Measurements from ENCODE around the gene CD9. TPM values are rescaled to one million over a fixed set of nuclear protein-coding genes. Genes with fewer than 3 reads are reported as not detected.

Gene CD9
- total and polyA plus RNA-seq, 4 donors: 240 to 425 (median 379) TPM

- WGBS, 2 donors: 93 to 95% methylated on average over 13 of the region's 13 CpGs
- Histone ChIP-seq H3K36me3 (ENCODE audit: control insufficient read depth in 4 of 4, insufficient read depth in 4 of 4, low read length in 4 of 4) (no peaks in the 10 kb centered on the region), H3K4me3 (no peak overlapping the region), H3K9ac (ENCODE audit: insufficient read depth in 1 of 2, low read length in 2 of 2) (no peak overlapping the region), H3K4me1 (ENCODE audit: control insufficient read depth in 5 of 5, insufficient read depth in 5 of 5, low read length in 5 of 5) (peaks cover 0 to 12% (median 5%) of the 10 kb centered on the region in 5 donors), H3K9me3 (ENCODE audit: control insufficient read depth in 4 of 4, insufficient read depth in 3 of 4, low read length in 3 of 4) (peaks cover 0 to 2% (median 0%) of the 10 kb centered on the region in 4 donors), H3K27ac (ENCODE audit: low read depth in 1 of 2, low read length in 1 of 2) (no peak overlapping the region), H3K27me3 (ENCODE audit: control insufficient read depth in 3 of 3, insufficient read depth in 3 of 3, low read length in 2 of 3) (no peaks in the 10 kb centered on the region)
- ATAC-seq (ENCODE audit: insufficient read depth, low FRiP score) (no peak), DNase-seq (no peak)
- TF ChIP-seq CTCF (IDR thresholded peaks at IDR 0.05; ENCODE audit: control extremely low read depth, extremely low read depth): no peak
These were observed 81.0 kb downstream of the CD9 start for GRCh38 chr12:6281081-6281809.

- Histone ChIP-seq H3K36me3 (ENCODE audit: control insufficient read depth in 4 of 4, insufficient read depth in 4 of 4, low read length in 4 of 4) (no peaks in the 10 kb centered on the region), H3K9ac (ENCODE audit: insufficient read depth in 1 of 2, low read length in 2 of 2) (no peak overlapping the region), H3K4me3 (no peak overlapping the region), H3K9me3 (ENCODE audit: control insufficient read depth in 4 of 4, insufficient read depth in 3 of 4, low read length in 3 of 4) (peaks cover 0 to 2% (median 0%) of the 10 kb centered on the region in 4 donors), H3K4me1 (ENCODE audit: control insufficient read depth in 5 of 5, insufficient read depth in 5 of 5, low read length in 5 of 5) (peaks cover 0 to 12% (median 5%) of the 10 kb centered on the region in 5 donors), H3K27me3 (ENCODE audit: control insufficient read depth in 3 of 3, insufficient read depth in 3 of 3, low read length in 2 of 3) (no peaks in the 10 kb centered on the region), H3K27ac (ENCODE audit: low read depth in 1 of 2, low read length in 1 of 2) (no peak overlapping the region)
- DNase-seq (no peak), ATAC-seq (ENCODE audit: insufficient read depth, low FRiP score) (no peak)
- 93 to 95% methylated on average over 4 of the region's 4 CpGs for WGBS, 2 donors
- no peak for TF ChIP-seq CTCF (IDR thresholded peaks at IDR 0.05; ENCODE audit: control extremely low read depth, extremely low read depth)
These were observed 82.2 kb downstream of the CD9 start for GRCh38 chr12:6282453-6282840.

GRCh38 chr12:6284273-6284672 lies 84.1 kb downstream of the CD9 start:
- WGBS, 2 donors: 89 to 90% methylated on average over 12 of the region's 12 CpGs
- Histone ChIP-seq H3K36me3 (ENCODE audit: control insufficient read depth in 4 of 4, insufficient read depth in 4 of 4, low read length in 4 of 4) (no peaks in the 10 kb centered on the region), H3K4me1 (ENCODE audit: control insufficient read depth in 5 of 5, insufficient read depth in 5 of 5, low read length in 5 of 5) (peaks cover 0 to 4% (median 0%) of the 10 kb centered on the region in 5 donors), H3K9me3 (ENCODE audit: control insufficient read depth in 4 of 4, insufficient read depth in 3 of 4, low read length in 3 of 4) (peaks cover 0 to 2% (median 0%) of the 10 kb centered on the region in 4 donors), H3K27ac (ENCODE audit: low read depth in 1 of 2, low read length in 1 of 2) (no peak overlapping the region), H3K9ac (ENCODE audit: insufficient read depth in 1 of 2, low read length in 2 of 2) (no peak overlapping the region), H3K4me3 (no peak overlapping the region), H3K27me3 (ENCODE audit: control insufficient read depth in 3 of 3, insufficient read depth in 3 of 3, low read length in 2 of 3) (no peaks in the 10 kb centered on the region)
- ATAC-seq (ENCODE audit: insufficient read depth, low FRiP score) (no peak), DNase-seq (no peak)
- TF ChIP-seq CTCF (IDR thresholded peaks at IDR 0.05; ENCODE audit: control extremely low read depth, extremely low read depth): no peak

Data from lung (tissue), 12 donors.